Measurements from ENCODE around the gene KCNMA1.

- TF ChIP-seq CTCF (IDR thresholded peaks at IDR 0.05 in 8 of 11, conservative IDR thresholded peaks at IDR 0.05 in 3 of 11) (no peak), POLR2A (IDR thresholded peaks at IDR 0.05) (no peak)
Observed at GRCh38 chr10:77207828-77208185, 429.8 kb downstream of the KCNMA1 start.
